CD4-positive, alpha-beta memory T cell (primary cell): Measurements from ENCODE around the gene ITIH4. TPM values are rescaled to one million over a fixed set of nuclear protein-coding genes. Genes with fewer than 3 reads are reported as not detected.

ENCODE experiments used
- CTCF ChIA-PET: fragments of 350-600 bp; sonication (Branson Sonifier 250); formaldehyde crosslinking; loops from one replicate; lab custom pipeline; 2021; ENCODE audit warnings: inconsistent platforms; ENCODE audit not compliant: partially characterized antibody; lab: Charles Lee
- POLR2A ChIA-PET: fragments of 350-600 bp; sonication (Branson Sonifier 250); formaldehyde crosslinking; loops from one replicate; lab custom pipeline; 2021; ENCODE audit not compliant: partially characterized antibody; lab: Charles Lee
- DNase-seq, 5 donors: peaks; one replicate each; pipeline versions ENCODE4 v3.0.0 to v3.0.0-alpha.2; 2020 to 2022; ENCODE audit warnings: mixed read lengths in 1 of 5
- H3K27ac ChIP-seq: one replicate; pipeline ENCODE4 v1.7.0; 2013; ENCODE audit warnings: low read depth, low read length
- H3K27me3 ChIP-seq: 2 replicates; pipeline ENCODE4 v1.7.0; 2013; ENCODE audit warnings: mild to moderate bottlenecking, low read length, moderate library complexity; ENCODE audit not compliant: insufficient read depth
- H3K36me3 ChIP-seq: 2 replicates; pipeline ENCODE4 v1.7.0; 2013; ENCODE audit warnings: mild to moderate bottlenecking, low read length, moderate library complexity; ENCODE audit not compliant: insufficient read depth
- H3K4me1 ChIP-seq: 2 replicates; pipeline ENCODE4 v1.7.0; 2013; ENCODE audit warnings: mild to moderate bottlenecking, low read length, moderate library complexity; ENCODE audit not compliant: insufficient read depth
- H3K4me3 ChIP-seq, 2 donors: one replicate each; pipeline ENCODE4 v1.7.0; 2013; ENCODE audit warnings: low read length in 2 of 2, mild to moderate bottlenecking in 1 of 2
- H3K9me3 ChIP-seq, 2 donors: one replicate each; pipeline ENCODE4 v1.7.0; 2013; ENCODE audit warnings: low read length in 2 of 2, control low read depth in 1 of 2; ENCODE audit not compliant: control insufficient read depth in 1 of 2
- H3K27ac Mint-ChIP-seq, 7 donors: one replicate each; pipeline ENCODE4 v1.8.0; 2020 to 2021; ENCODE audit warnings: mixed read lengths in 7 of 7, mild to moderate bottlenecking in 6 of 7, inconsistent platforms in 3 of 7, moderate library complexity in 3 of 7
- H3K27me3 Mint-ChIP-seq, 2 donors: one replicate each; pipeline ENCODE4 v1.8.0; 2020 to 2021; ENCODE audit warnings: mixed read lengths in 2 of 2
- H3K36me3 Mint-ChIP-seq, 2 donors: one replicate each; pipeline ENCODE4 v1.8.0; 2020 to 2021; ENCODE audit warnings: mixed read lengths in 2 of 2, inconsistent platforms in 1 of 2, mild to moderate bottlenecking in 1 of 2
- H3K4me1 Mint-ChIP-seq, 4 donors: one replicate each; pipeline ENCODE4 v1.8.0; 2020 to 2021; ENCODE audit warnings: mixed read lengths in 4 of 4, mild to moderate bottlenecking in 1 of 4
- H3K4me3 Mint-ChIP-seq, 8 donors: one replicate each; pipeline ENCODE4 v1.8.0; 2020 to 2021; ENCODE audit warnings: mixed read lengths in 8 of 8, mild to moderate bottlenecking in 7 of 8, moderate library complexity in 6 of 8, inconsistent platforms in 3 of 8
- H3K9me3 Mint-ChIP-seq, 8 donors: one replicate each; pipeline ENCODE4 v1.8.0; 2020 to 2021; ENCODE audit warnings: mixed read lengths in 8 of 8, mild to moderate bottlenecking in 5 of 8, inconsistent platforms in 3 of 8, moderate library complexity in 1 of 8
- intact Hi-C: fragments of 100-400 bp; cut with micrococcal nuclease; formaldehyde crosslinking; loops from one replicate; pipeline ENCODE4 v1.15.1; 2023
- polyA plus RNA-seq, 2 donors: library from polyadenylated mRNA; unstranded; fragments of 300-500 nt; fragmentation: Illumina TruSeq; gene quantifications; one replicate each; pipeline ENCODE4 v1.2.3, GENCODE V29; 2021
- total RNA-seq, 2 experiments: library from RNA; stranded (reverse); gene quantifications; one replicate each; pipeline ENCODE4 v1.2.3, GENCODE V29; 2021

Gene ITIH4
- total and polyA plus RNA-seq, 4 experiments from 2014 or later, result 0.07 to 50.7 (median 26.1) TPM

GRCh38 chr3:52873433-52874159 is 43.1 kb upstream of the ITIH4 start:
- ChIA-PET POLR2A (interaction anchor here (0.8 kb wide), 1 partner anchor 16 kb away, joined by 3 read pairs; no protein-coding TSS in a partner anchor), CTCF (no interaction called here)
- H3K27me3 Mint-ChIP-seq, result no peaks in the 10 kb centered on the region
- H3K4me1 ChIP-seq, result peaks cover 18% of the 10 kb centered on the region
- H3K4me3 ChIP-seq, result no peak overlapping the region
- peaks cover 27 to 57% (median 41%) of the 10 kb centered on the region in 4 donors for H3K4me1 Mint-ChIP-seq
- no peaks in the 10 kb centered on the region for H3K27me3 ChIP-seq
- no peak for DNase-seq
- H3K27ac ChIP-seq, result no peak overlapping the region
- peak overlapping the region in 1 of 7 donors; percentile 56 for H3K27ac Mint-ChIP-seq
- intact Hi-C loops, result no loop called here
- H3K9me3 Mint-ChIP-seq, result no peaks in the 10 kb centered on the region
- H3K9me3 ChIP-seq, result no peaks in the 10 kb centered on the region
- no peak overlapping the region for H3K4me3 Mint-ChIP-seq
- no peaks in the 10 kb centered on the region for H3K36me3 ChIP-seq
- H3K36me3 Mint-ChIP-seq, result peaks cover 14 to 21% of the 10 kb centered on the region in 2 donors

- Mint-ChIP-seq H3K27me3 (no peaks in the 10 kb centered on the region), H3K4me1 (peaks cover 25 to 54% (median 39%) of the 10 kb centered on the region in 4 donors), H3K27ac (peak overlapping the region in 1 of 7 donors; percentile 71), H3K36me3 (peaks cover 13 to 23% of the 10 kb centered on the region in 2 donors), H3K9me3 (no peaks in the 10 kb centered on the region), H3K4me3 (no peak overlapping the region)
- DNase-seq, result no peak
- Histone ChIP-seq H3K9me3 (no peaks in the 10 kb centered on the region), H3K4me3 (no peak overlapping the region), H3K27ac (no peak overlapping the region), H3K27me3 (no peaks in the 10 kb centered on the region), H3K4me1 (peaks cover 17% of the 10 kb centered on the region), H3K36me3 (no peaks in the 10 kb centered on the region)
- POLR2A ChIA-PET, result no interaction called here
- intact Hi-C loops, result no loop called here
- CTCF ChIA-PET, result no interaction called here
Observed at GRCh38 chr3:52872245-52872644, 41.8 kb upstream of the ITIH4 start.

GRCh38 chr3:52871761-52872160 is 41.3 kb upstream of the ITIH4 start:
- Histone ChIP-seq H3K36me3 (no peaks in the 10 kb centered on the region), H3K27ac (no peak overlapping the region), H3K9me3 (no peaks in the 10 kb centered on the region), H3K4me1 (peaks cover 17% of the 10 kb centered on the region), H3K4me3 (no peak overlapping the region), H3K27me3 (no peaks in the 10 kb centered on the region)
- H3K27me3 Mint-ChIP-seq, result no peaks in the 10 kb centered on the region
- CTCF ChIA-PET, result no interaction called here
- POLR2A ChIA-PET, result no interaction called here
- H3K4me1 Mint-ChIP-seq, result peaks cover 25 to 56% (median 39%) of the 10 kb centered on the region in 4 donors
- no peak overlapping the region for H3K4me3 Mint-ChIP-seq
- no peaks in the 10 kb centered on the region for H3K9me3 Mint-ChIP-seq
- peaks cover 13 to 27% of the 10 kb centered on the region in 2 donors for H3K36me3 Mint-ChIP-seq
- intact Hi-C loops, result no loop called here
- peak overlapping the region in 3 of 7 donors; percentile 27 to 71 (median 67) for H3K27ac Mint-ChIP-seq
- DNase-seq, result no peak

GRCh38 chr3:52870471-52870870 is 40.0 kb upstream of the ITIH4 start:
- Histone ChIP-seq H3K4me1 (peaks cover 13% of the 10 kb centered on the region), H3K27me3 (no peaks in the 10 kb centered on the region), H3K27ac (no peak overlapping the region), H3K9me3 (no peaks in the 10 kb centered on the region), H3K36me3 (no peaks in the 10 kb centered on the region), H3K4me3 (no peak overlapping the region)
- no peak for DNase-seq
- intact Hi-C loops, result no loop called here
- H3K27me3 Mint-ChIP-seq, result no peaks in the 10 kb centered on the region
- H3K9me3 Mint-ChIP-seq, result peaks cover 0 to 10% (median 4%) of the 10 kb centered on the region in 8 donors
- peak overlapping the region in 1 of 7 donors; percentile 5 for H3K27ac Mint-ChIP-seq
- no peak overlapping the region for H3K4me3 Mint-ChIP-seq
- ChIA-PET POLR2A (no interaction called here), CTCF (no interaction called here)
- peaks cover 18 to 38% of the 10 kb centered on the region in 2 donors for H3K36me3 Mint-ChIP-seq
- H3K4me1 Mint-ChIP-seq, result peaks cover 19 to 55% (median 35%) of the 10 kb centered on the region in 4 donors

GRCh38 chr3:52866427-52866826 is 36.0 kb upstream of the ITIH4 start:
- peaks cover 11 to 28% (median 16%) of the 10 kb centered on the region in 4 donors for H3K4me1 Mint-ChIP-seq
- Histone ChIP-seq H3K36me3 (no peaks in the 10 kb centered on the region), H3K4me3 (no peak overlapping the region), H3K4me1 (no peaks in the 10 kb centered on the region), H3K27me3 (no peaks in the 10 kb centered on the region), H3K27ac (no peak overlapping the region), H3K9me3 (no peaks in the 10 kb centered on the region)
- peaks cover 37 to 54% of the 10 kb centered on the region in 2 donors for H3K36me3 Mint-ChIP-seq
- no peaks in the 10 kb centered on the region for H3K27me3 Mint-ChIP-seq
- intact Hi-C loops, result no loop called here
- CTCF ChIA-PET, result no interaction called here
- no peak overlapping the region for H3K4me3 Mint-ChIP-seq
- peaks cover 0 to 13% (median 8%) of the 10 kb centered on the region in 8 donors for H3K9me3 Mint-ChIP-seq
- H3K27ac Mint-ChIP-seq, result peak overlapping the region in 1 of 7 donors; percentile 29
- no peak for DNase-seq
- POLR2A ChIA-PET, result no interaction called here

GRCh38 chr3:52865994-52866393 is 35.5 kb upstream of the ITIH4 start:
- Histone ChIP-seq H3K36me3 (no peaks in the 10 kb centered on the region), H3K27ac (no peak overlapping the region), H3K4me1 (no peaks in the 10 kb centered on the region), H3K9me3 (no peaks in the 10 kb centered on the region), H3K27me3 (no peaks in the 10 kb centered on the region), H3K4me3 (no peak overlapping the region)
- peaks cover 10 to 27% (median 15%) of the 10 kb centered on the region in 4 donors for H3K4me1 Mint-ChIP-seq
- no peak for DNase-seq
- peaks cover 0 to 13% (median 8%) of the 10 kb centered on the region in 8 donors for H3K9me3 Mint-ChIP-seq
- intact Hi-C loops, result no loop called here
- peaks cover 36 to 54% of the 10 kb centered on the region in 2 donors for H3K36me3 Mint-ChIP-seq
- no peaks in the 10 kb centered on the region for H3K27me3 Mint-ChIP-seq
- peak overlapping the region in 1 of 7 donors; percentile 31 for H3K27ac Mint-ChIP-seq
- ChIA-PET CTCF (no interaction called here), POLR2A (no interaction called here)
- H3K4me3 Mint-ChIP-seq, result no peak overlapping the region

GRCh38 chr3:52860424-52860768 is 29.9 kb upstream of the ITIH4 start:
- CTCF ChIA-PET, result no interaction called here
- H3K4me3 Mint-ChIP-seq, result no peak overlapping the region
- POLR2A ChIA-PET, result no interaction called here

More at GRCh38 chr3:52860424-52860768, 29.9 kb upstream of the ITIH4 start:
- Histone ChIP-seq H3K27me3 (no peaks in the 10 kb centered on the region), H3K4me3 (no peak overlapping the region), H3K4me1 (no peaks in the 10 kb centered on the region), H3K36me3 (no peaks in the 10 kb centered on the region), H3K27ac (no peak overlapping the region), H3K9me3 (no peaks in the 10 kb centered on the region)
- DNase-seq, result no peak
- H3K27me3 Mint-ChIP-seq, result no peaks in the 10 kb centered on the region
- peaks cover 0 to 9% (median 3%) of the 10 kb centered on the region in 8 donors for H3K9me3 Mint-ChIP-seq
- peaks cover 0 to 20% (median 6%) of the 10 kb centered on the region in 4 donors for H3K4me1 Mint-ChIP-seq
- peak overlapping the region in 4 of 7 donors; percentile 18 to 88 (median 26) for H3K27ac Mint-ChIP-seq
- H3K36me3 Mint-ChIP-seq, result peaks cover 27 to 37% of the 10 kb centered on the region in 2 donors
- intact Hi-C loops, result no loop called here
